Measurements from ENCODE around the gene DNMT3B.

DNA sequence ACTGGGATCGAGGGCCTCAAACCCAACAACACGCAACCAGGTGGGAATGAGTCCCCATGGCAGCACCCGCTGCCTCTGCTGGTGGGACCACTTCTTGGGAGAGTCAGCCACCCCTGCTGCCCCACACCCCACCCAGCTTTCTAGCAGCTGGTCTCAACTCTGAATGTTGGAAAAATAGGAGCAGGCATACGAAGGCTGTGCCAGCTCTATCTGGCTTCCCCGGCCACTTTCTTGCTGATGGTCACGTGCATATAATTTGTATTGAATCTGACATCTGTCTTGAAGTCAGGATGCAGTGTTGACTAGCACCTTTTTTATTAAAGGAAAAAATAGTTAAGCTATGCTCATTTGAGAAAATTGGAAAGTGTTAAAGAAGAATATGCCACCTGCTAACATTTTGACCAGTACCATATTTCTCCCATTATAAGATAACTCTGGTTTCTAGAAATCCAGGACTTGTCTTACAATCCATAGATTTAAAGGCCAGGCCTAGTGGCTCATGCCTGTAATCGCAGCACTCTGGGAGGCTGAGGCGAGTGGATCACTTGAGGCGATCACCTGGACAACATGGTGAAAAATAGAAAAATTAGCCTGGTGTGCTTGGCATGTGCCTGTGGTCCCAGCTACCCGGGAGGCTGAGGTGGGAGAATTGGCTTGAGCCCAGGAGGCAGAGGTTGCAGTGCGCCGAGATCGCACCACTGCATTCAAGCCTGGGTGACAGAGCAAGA lies 30.7 kb downstream of the DNMT3B start:
- TF ChIP-seq, protein P1, sequence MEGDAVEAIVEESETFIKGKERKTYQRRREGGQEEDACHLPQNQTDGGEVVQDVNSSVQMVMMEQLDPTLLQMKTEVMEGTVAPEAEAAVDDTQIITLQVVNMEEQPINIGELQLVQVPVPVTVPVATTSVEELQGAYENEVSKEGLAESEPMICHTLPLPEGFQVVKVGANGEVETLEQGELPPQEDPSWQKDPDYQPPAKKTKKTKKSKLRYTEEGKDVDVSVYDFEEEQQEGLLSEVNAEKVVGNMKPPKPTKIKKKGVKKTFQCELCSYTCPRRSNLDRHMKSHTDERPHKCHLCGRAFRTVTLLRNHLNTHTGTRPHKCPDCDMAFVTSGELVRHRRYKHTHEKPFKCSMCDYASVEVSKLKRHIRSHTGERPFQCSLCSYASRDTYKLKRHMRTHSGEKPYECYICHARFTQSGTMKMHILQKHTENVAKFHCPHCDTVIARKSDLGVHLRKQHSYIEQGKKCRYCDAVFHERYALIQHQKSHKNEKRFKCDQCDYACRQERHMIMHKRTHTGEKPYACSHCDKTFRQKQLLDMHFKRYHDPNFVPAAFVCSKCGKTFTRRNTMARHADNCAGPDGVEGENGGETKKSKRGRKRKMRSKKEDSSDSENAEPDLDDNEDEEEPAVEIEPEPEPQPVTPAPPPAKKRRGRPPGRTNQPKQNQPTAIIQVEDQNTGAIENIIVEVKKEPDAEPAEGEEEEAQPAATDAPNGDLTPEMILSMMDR (IDR thresholded peaks at IDR 0.05), result no peak
- TF ChIP-seq POLR2A (IDR thresholded peaks at IDR 0.05), result no peak

Measured in adrenal gland (tissue), 5 donors.